ENCODE results near the gene GBE1. TPM values are rescaled to one million over a fixed set of nuclear protein-coding genes. Genes with fewer than 3 reads are reported as not detected.

GBE1 gene
- total RNA-seq, 3 donors from 2014 or later = 34.4 to 148 (median 49.8) TPM

DNA sequence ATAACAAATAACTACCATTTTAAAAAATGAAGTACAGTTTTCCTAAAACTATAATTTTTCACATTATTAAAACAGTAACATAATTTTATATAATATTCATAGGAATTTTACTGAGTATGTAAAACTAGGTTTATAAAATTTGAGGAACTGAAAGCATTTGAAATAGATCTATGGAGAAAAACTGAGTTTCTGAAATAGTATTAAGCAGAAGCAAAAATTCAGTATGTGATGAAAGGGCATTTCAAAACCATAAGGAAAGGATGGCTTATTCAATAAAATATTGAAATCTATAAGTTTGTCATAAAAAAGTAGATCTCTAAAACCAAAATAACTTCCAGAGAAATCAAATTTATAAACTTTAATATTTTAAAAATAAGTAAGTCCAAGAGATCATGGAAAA lies 53.4 kb downstream of the GBE1 start:
- Histone ChIP-seq H3K36me3 (no peaks in the 10 kb centered on the region), H3K4me1 (no peaks in the 10 kb centered on the region), H3K4me3 (no peak overlapping the region), H3K27ac (no peak overlapping the region), H3K27me3 (no peaks in the 10 kb centered on the region), H3K9me3 (no peaks in the 10 kb centered on the region)
- intact Hi-C loops (cut with DNase I; ENCODE audit: low total_unique reads) = no loop called here
- TF ChIP-seq POLR2A (IDR thresholded peaks at IDR 0.05) (no peak), POLR2AphosphoS5 (IDR thresholded peaks at IDR 0.05) (no peak), CTCF (IDR thresholded peaks at IDR 0.05) (no peak)
- DNase-seq (ENCODE audit: low spot score in 2 of 2) = no peak

GRCh38 chr3:81702126-81702525 lies 59.3 kb downstream of the GBE1 start:
- H3K4me3 ChIP-seq = no peak overlapping the region
- H3K4me1 ChIP-seq = no peaks in the 10 kb centered on the region
- intact Hi-C loops (cut with DNase I; ENCODE audit: low total_unique reads) = no loop called here
- no peaks in the 10 kb centered on the region for H3K36me3 ChIP-seq
- no peak for DNase-seq (ENCODE audit: low spot score in 2 of 2)
- no peak overlapping the region for H3K27ac ChIP-seq
- no peaks in the 10 kb centered on the region for H3K27me3 ChIP-seq
- H3K9me3 ChIP-seq = no peaks in the 10 kb centered on the region
- TF ChIP-seq CTCF (IDR thresholded peaks at IDR 0.05) = no peak
- no peak for TF ChIP-seq POLR2A (IDR thresholded peaks at IDR 0.05)
- no peak for TF ChIP-seq POLR2AphosphoS5 (IDR thresholded peaks at IDR 0.05)

DNA sequence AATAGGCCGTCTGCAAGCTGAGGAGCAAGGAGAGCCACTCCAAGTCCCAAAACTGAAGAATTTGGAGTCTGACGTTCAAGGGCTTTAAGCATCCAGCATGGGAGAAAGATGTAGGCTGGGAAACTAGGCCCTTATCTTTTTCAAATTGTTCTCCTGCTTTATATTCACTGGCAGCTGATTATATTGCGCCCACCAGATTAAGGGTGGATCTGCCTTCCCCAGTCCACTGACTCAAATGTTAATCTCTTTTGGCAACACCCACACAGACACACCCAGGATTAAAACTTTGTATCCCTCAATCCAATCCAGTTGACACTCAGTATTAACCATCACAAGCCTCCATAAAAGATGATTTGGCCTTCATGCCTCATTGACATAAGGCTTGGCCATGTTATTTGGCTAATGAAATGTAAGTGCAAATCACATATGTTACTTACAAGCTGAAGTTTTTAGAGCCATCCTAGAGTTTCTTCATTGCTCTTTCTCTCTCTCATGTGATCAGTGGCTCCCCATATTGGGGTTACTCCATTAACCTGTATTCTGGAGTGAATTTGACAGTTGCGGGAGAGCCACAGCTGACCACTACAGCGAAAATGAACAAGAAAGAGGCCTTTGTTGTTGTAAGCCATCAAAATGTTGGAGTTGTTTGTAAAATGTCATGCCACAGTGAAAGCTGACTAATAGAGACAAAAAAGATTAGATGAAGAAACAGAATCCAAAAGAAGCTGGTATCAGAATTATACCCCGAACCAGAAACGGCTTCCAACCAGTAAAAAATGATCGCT lies 61.7 kb downstream of the GBE1 start:
- Histone ChIP-seq H3K9me3 (no peaks in the 10 kb centered on the region), H3K27ac (no peak overlapping the region), H3K27me3 (no peaks in the 10 kb centered on the region), H3K36me3 (no peaks in the 10 kb centered on the region), H3K4me3 (no peak overlapping the region), H3K4me1 (no peaks in the 10 kb centered on the region)
- TF ChIP-seq POLR2AphosphoS5 (IDR thresholded peaks at IDR 0.05) = no peak
- TF ChIP-seq POLR2A (IDR thresholded peaks at IDR 0.05) = no peak
- TF ChIP-seq CTCF (IDR thresholded peaks at IDR 0.05) = no peak
- intact Hi-C loops (cut with DNase I; ENCODE audit: low total_unique reads) = no loop called here
- no peak for DNase-seq (ENCODE audit: low spot score in 2 of 2)

DNA sequence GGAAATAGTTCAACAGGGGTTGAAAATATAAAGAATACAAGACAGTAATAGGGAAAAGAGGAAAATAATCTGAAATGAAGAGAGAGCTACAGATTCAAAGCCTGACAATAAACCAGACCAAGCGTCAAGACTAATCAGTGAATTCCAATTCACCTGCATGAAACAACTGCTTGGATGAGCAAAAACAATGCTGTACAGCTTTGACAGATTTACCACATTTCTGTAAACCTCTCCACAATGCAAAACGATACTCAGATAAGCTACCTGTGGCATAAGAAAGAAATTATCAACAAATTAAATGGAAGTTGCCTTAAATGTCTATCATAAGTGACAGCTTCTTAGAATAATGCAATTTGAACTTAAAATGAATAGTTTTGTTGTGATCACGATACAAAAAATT lies 65.4 kb downstream of the GBE1 start:
- TF ChIP-seq POLR2AphosphoS5 (IDR thresholded peaks at IDR 0.05) (no peak), CTCF (IDR thresholded peaks at IDR 0.05) (no peak), POLR2A (IDR thresholded peaks at IDR 0.05) (no peak)
- Histone ChIP-seq H3K27me3 (no peaks in the 10 kb centered on the region), H3K36me3 (no peaks in the 10 kb centered on the region), H3K4me3 (no peak overlapping the region), H3K4me1 (no peaks in the 10 kb centered on the region), H3K27ac (no peak overlapping the region), H3K9me3 (no peaks in the 10 kb centered on the region)
- intact Hi-C loops (cut with DNase I; ENCODE audit: low total_unique reads) = no loop called here
- no peak for DNase-seq (ENCODE audit: low spot score in 2 of 2)

DNA sequence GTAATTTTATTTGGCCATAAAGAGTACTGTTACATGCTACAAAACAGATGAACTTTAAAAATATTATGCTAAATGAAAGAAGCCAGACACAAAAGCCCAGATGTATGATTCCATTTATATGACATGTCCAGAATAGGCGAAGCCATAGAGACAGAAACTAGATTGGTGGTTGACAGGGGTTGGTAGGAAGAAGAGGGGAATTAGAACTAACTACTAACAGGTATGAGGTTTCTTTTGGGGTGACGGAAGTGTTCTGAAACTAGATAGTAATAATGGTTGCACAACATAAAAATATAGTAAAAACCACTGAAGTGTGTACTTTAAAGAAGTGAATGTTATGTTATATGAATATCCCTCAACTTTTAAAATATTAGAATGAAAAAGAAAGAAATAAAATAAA lies 66.1 kb downstream of the GBE1 start:
- TF ChIP-seq POLR2A (IDR thresholded peaks at IDR 0.05) = no peak
- TF ChIP-seq POLR2AphosphoS5 (IDR thresholded peaks at IDR 0.05) = no peak
- TF ChIP-seq CTCF (IDR thresholded peaks at IDR 0.05) = no peak
- Histone ChIP-seq H3K36me3 (no peaks in the 10 kb centered on the region), H3K27ac (no peak overlapping the region), H3K9me3 (no peaks in the 10 kb centered on the region), H3K4me3 (no peak overlapping the region), H3K27me3 (no peaks in the 10 kb centered on the region), H3K4me1 (no peaks in the 10 kb centered on the region)
- DNase-seq (ENCODE audit: low spot score in 2 of 2) = no peak
- intact Hi-C loops (cut with DNase I; ENCODE audit: low total_unique reads) = no loop called here

Data from breast epithelium (tissue), 4 donors.